ENCODE results near the gene ZER1. TPM values are rescaled to one million over a fixed set of nuclear protein-coding genes. Genes with fewer than 3 reads are reported as not detected.

ZER1 gene
- total and polyA plus RNA-seq, 2 of the 8 experiments (the other 6 are each of a cell fraction or from before 2014, with no cell fraction given): 20.5 to 26.6 TPM

- TF ChIP-seq RXRA (IDR thresholded peaks at IDR 0.05; ENCODE audit: insufficient read depth, low read depth, low read length) (no peak), TAF1 (IDR thresholded peaks at IDR 0.05; ENCODE audit: low read depth, low read length) (no peak; the same call in 1 of the 2 replicates), BRCA1 (IDR thresholded peaks at IDR 0.05; ENCODE audit: low read depth, low read length) (no peak), ASH2L (IDR thresholded peaks at IDR 0.05; ENCODE audit: low read length) (no peak), BCL11A (IDR thresholded peaks at IDR 0.05; ENCODE audit: low read depth in 2 of 2, low read length in 2 of 2) (no peak), EGR1 (IDR thresholded peaks at IDR 0.05; ENCODE audit: borderline replicate concordance, low read depth, low read length) (no peak), CTCF (IDR thresholded peaks at IDR 0.05; ENCODE audit: control extremely low read depth in 1 of 3, insufficient read depth in 1 of 3, low read depth in 1 of 3, low read length in 3 of 3) (no peak)
Observed at GRCh38 chr9:128689293-128689774, 82.4 kb downstream of the ZER1 start (continued).
